ENCODE results near the gene USP34. TPM values are rescaled to one million over a fixed set of nuclear protein-coding genes. Genes with fewer than 3 reads are reported as not detected.
A peak's percentile ranks its signal among the peaks of the same experiment; 100 is the strongest.

The USP34 gene
- total RNA-seq, 1 experiment from 2014 or later: 26.1 TPM

DNA sequence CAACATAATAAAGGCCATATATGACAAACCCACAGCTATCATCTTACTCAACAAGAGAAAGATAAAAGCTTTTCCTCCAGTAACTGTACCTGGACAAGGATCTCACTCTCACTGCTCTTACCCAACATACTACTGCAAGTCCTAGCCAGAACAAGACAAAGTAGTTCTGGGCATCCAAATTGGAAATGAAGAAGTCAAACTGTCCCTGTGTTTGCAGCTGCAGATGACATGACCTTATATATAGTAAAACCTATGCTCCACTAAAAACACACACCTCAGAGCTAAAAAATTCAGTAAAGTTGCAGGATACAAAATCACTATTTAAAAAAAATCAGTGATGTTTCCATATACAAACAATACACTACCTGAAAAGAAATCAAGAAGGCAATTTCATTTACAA lies 32.2 kb downstream of the USP34 start:
- Histone ChIP-seq H3K9me3 (peaks cover 31% of the 10 kb centered on the region), H3K36me3 (peaks cover 8% of the 10 kb centered on the region)
- no peak for DNase-seq

DNA sequence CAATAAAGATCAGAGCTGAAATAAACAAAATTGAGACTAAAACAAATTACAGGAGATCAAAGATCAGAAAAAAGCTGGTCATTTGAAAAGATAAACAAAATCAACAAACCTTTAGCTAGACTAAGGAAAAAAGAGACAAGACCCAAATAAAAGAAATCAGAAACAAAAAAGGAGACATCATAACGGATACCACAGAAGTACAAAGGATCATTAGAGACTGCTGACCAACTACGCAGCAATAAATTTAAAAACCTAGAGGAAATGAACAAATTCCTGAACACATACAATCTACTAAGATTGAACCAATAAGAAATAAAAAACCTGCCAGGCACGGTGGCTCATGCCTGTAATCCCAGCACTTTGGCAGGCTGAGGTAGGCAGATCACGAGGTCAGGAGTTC lies 33.7 kb downstream of the USP34 start:
- H3K27me3 ChIP-seq: no peaks in the 10 kb centered on the region
- H3K4me3 ChIP-seq: no peak overlapping the region
- DNase-seq: no peak
- H3K36me3 ChIP-seq: peaks cover 2% of the 10 kb centered on the region
- H3K9me3 ChIP-seq: peaks cover 25% of the 10 kb centered on the region

More for the DNA sequence above, 32.2 kb downstream of the USP34 start:
- no peak overlapping the region for H3K4me3 ChIP-seq
- H3K27me3 ChIP-seq: no peaks in the 10 kb centered on the region

- H3K9me3 ChIP-seq: peaks cover 25% of the 10 kb centered on the region
- H3K4me3 ChIP-seq: no peak overlapping the region
- peaks cover 2% of the 10 kb centered on the region for H3K36me3 ChIP-seq
- no peaks in the 10 kb centered on the region for H3K27me3 ChIP-seq
- DNase-seq: no peak
These were observed 34.8 kb downstream of the USP34 start for GRCh38 chr2:61436092-61436491.

DNA sequence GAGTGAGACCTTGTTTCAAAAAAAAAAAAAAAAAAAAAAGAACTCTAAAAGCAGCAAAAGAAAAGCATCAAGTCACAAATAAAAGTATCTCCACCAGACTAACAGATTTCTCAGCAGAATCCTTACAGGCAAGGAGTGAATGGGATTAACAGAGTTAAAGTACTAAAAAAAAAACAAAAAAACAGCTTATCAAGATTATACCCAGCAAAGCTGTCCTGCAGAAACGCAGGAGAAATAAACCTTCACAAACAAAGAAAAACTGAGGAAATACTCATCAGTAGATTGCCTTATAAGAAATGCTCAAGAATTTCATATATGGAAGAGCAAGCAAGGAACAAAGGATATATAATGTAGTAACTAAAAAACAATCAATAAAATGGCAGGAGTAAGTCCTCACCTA lies 35.6 kb downstream of the USP34 start:
- Histone ChIP-seq H3K4me3 (no peak overlapping the region), H3K36me3 (peaks cover 2% of the 10 kb centered on the region)

GRCh38 chr2:61434314-61434713 lies 36.6 kb downstream of the USP34 start:
- Histone ChIP-seq H3K9me3 (peaks cover 25% of the 10 kb centered on the region), H3K4me3 (no peak overlapping the region), H3K36me3 (no peaks in the 10 kb centered on the region), H3K27me3 (no peaks in the 10 kb centered on the region)
- no peak for DNase-seq

More for the DNA sequence above, 35.6 kb downstream of the USP34 start:
- no peak for DNase-seq
- Histone ChIP-seq H3K9me3 (peaks cover 25% of the 10 kb centered on the region), H3K27me3 (no peaks in the 10 kb centered on the region)

DNA sequence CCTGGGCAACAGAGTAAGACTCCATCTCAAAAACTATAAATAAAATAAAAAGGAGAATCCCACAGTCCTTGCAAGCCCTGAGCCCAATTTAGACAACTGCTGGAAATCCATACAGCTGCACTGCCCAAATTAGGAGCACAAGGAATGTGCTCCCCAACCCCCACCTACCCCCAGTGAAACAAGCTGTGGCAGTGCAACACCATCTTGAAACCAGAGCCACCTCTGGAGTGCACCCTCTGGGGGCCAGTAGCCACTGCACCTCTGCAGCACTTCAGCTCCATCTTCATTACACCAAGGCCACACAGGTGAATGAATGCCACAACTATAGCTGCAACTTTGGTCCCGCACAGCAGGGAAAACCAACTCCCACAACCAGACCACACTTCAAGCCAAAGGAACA lies 37.3 kb downstream of the USP34 start:
- peaks cover 23% of the 10 kb centered on the region for H3K9me3 ChIP-seq
- H3K27me3 ChIP-seq: no peaks in the 10 kb centered on the region
- no peaks in the 10 kb centered on the region for H3K36me3 ChIP-seq
- no peak for DNase-seq
- no peak overlapping the region for H3K4me3 ChIP-seq

GRCh38 chr2:61432990-61433389 lies 37.9 kb downstream of the USP34 start:
- Histone ChIP-seq H3K36me3 (no peaks in the 10 kb centered on the region), H3K27me3 (no peaks in the 10 kb centered on the region), H3K9me3 (peaks cover 22% of the 10 kb centered on the region), H3K4me3 (no peak overlapping the region)
- no peak for DNase-seq

- peaks cover 7% of the 10 kb centered on the region for H3K9me3 ChIP-seq
- DNase-seq: no peak
- no peaks in the 10 kb centered on the region for H3K27me3 ChIP-seq
- no peaks in the 10 kb centered on the region for H3K36me3 ChIP-seq
- no peak overlapping the region for H3K4me3 ChIP-seq
These were observed 39.5 kb downstream of the USP34 start for GRCh38 chr2:61431345-61431744.

- no peaks in the 10 kb centered on the region for H3K9me3 ChIP-seq
- no peak overlapping the region for H3K4me3 ChIP-seq
- no peaks in the 10 kb centered on the region for H3K27me3 ChIP-seq
- peaks cover under 1% of the 10 kb centered on the region for H3K36me3 ChIP-seq
- peak; percentile 37 for DNase-seq
These were observed 44.5 kb downstream of the USP34 start for GRCh38 chr2:61426267-61426897.

DNA sequence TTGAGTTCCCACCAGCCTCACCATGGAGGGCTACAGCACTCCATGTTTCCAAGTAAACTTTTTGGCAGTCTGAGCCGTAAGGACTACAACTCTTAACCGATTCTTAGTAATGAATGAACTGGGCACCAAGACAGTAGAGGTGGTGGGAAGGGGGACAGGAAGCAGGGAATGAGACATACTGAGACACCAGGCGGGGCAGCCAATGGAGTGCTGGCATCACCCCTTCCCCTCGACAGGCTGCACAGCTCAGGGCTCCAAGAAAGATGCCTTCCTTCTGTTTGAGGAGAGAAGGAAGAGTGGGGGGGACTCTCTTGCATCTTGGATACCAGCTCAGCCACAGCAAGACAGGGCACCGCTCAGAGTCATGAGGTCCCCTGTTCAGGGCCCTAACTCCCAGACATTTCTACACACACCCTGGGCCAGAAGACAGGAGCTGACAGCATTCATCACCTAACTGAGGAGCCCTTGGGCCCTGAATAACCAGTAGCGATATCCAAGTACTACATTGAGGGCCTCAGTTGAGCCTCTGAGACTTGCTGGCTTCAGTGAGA lies 45.2 kb downstream of the USP34 start:
- H3K36me3 ChIP-seq: peaks cover 8% of the 10 kb centered on the region
- H3K4me3 ChIP-seq: no peak overlapping the region

GRCh38 chr2:61423714-61424113 lies 47.2 kb downstream of the USP34 start:
- no peaks in the 10 kb centered on the region for H3K9me3 ChIP-seq
- H3K36me3 ChIP-seq: peaks cover 16% of the 10 kb centered on the region
- H3K4me3 ChIP-seq: no peak overlapping the region
- H3K27me3 ChIP-seq: no peaks in the 10 kb centered on the region
- DNase-seq: peak; percentile 21

More for the DNA sequence above, 45.2 kb downstream of the USP34 start:
- Histone ChIP-seq H3K27me3 (no peaks in the 10 kb centered on the region), H3K9me3 (no peaks in the 10 kb centered on the region)
- peak; percentile 51 for DNase-seq

- H3K36me3 ChIP-seq: peaks cover 21% of the 10 kb centered on the region
- no peak for DNase-seq
- H3K9me3 ChIP-seq: no peaks in the 10 kb centered on the region
- H3K27me3 ChIP-seq: no peaks in the 10 kb centered on the region
- no peak overlapping the region for H3K4me3 ChIP-seq
These were observed 49.3 kb downstream of the USP34 start for GRCh38 chr2:61421611-61422010.

DNA sequence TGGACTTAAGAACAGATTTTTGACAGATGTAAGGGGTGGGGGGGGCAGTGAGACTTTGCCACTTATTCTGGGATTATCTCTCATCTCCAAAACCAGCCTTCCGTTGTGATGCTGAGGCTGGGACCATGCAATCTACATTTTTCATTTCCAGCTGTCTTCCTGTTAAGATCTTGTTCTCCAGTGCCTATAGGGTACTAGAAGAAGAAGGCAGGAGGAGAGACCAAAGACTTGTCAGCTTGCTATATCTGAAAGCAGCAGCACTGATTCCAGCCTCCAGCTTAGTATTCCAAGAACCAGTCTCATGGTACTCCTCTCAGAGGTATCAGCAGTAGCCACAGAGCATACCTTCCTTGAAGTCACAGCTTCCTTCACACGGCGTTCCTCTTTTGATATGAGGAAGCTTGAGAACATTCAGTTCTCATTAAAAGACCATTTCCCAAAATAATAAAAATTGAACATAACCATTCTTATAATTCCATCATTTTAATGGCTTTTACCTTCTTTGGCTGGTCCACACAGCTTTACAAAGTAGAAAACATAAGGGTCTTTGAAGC lies 49.8 kb downstream of the USP34 start:
- H3K36me3 ChIP-seq: peaks cover 23% of the 10 kb centered on the region
- H3K4me3 ChIP-seq: no peak overlapping the region
- H3K9me3 ChIP-seq: no peaks in the 10 kb centered on the region
- no peak for DNase-seq
- H3K27me3 ChIP-seq: no peaks in the 10 kb centered on the region

DNA sequence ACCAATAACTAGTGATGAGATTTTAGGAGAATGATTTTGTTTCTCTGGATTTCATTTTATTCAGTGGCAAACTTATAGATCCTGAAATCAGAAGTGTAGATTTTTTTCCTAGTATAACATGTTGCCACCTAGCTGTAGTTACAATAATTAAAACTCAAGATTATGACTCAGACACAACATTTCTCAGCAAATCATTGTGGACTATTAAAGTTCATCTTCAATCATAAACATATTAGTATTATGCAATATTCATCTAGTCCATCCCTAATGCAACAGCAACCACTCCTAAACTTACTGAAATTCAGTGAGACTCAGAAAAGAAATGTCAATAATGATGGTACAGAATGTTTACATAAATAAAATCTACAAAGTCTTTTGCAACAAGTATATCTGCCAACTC lies 51.3 kb downstream of the USP34 start:
- H3K36me3 ChIP-seq: peaks cover 25% of the 10 kb centered on the region
- DNase-seq: no peak
- no peaks in the 10 kb centered on the region for H3K27me3 ChIP-seq

GRCh38 chr2:61419129-61419528 lies 51.8 kb downstream of the USP34 start:
- Histone ChIP-seq H3K27me3 (no peaks in the 10 kb centered on the region), H3K4me3 (no peak overlapping the region), H3K9me3 (no peaks in the 10 kb centered on the region), H3K36me3 (peaks cover 25% of the 10 kb centered on the region)
- DNase-seq: no peak

More for the DNA sequence above, 51.3 kb downstream of the USP34 start:
- H3K4me3 ChIP-seq: no peak overlapping the region
- no peaks in the 10 kb centered on the region for H3K9me3 ChIP-seq

GRCh38 chr2:61416871-61417645 lies 53.8 kb downstream of the USP34 start:
- no peak for DNase-seq
- H3K36me3 ChIP-seq: peaks cover 25% of the 10 kb centered on the region
- no peaks in the 10 kb centered on the region for H3K27me3 ChIP-seq
- no peaks in the 10 kb centered on the region for H3K9me3 ChIP-seq
- no peak overlapping the region for H3K4me3 ChIP-seq

DNA sequence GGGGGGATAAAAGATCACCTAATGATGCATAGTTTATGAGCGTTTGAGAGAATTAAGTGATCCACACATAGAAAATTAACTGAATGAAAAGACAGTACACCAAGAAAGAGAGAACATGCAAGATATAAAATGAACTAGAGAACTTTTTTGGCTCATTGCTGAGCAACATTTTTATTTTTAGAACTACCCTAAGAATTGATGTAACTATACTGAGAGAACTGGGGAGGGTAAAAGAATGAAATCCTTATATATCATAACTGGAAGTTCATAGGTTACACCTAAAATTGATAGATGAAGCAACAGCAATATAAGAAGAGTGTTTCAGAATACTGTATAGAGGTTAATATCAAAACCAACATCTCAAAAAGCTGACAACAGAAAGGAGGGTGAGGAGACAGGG lies 55.6 kb downstream of the USP34 start:
- H3K27me3 ChIP-seq: no peaks in the 10 kb centered on the region
- no peak for DNase-seq
- no peaks in the 10 kb centered on the region for H3K9me3 ChIP-seq
- H3K36me3 ChIP-seq: peaks cover 19% of the 10 kb centered on the region
- H3K4me3 ChIP-seq: no peak overlapping the region

All from MG63 (cell line).